Adrenal gland (tissue), 12 donors: ENCODE results near the gene ROR2. TPM values are rescaled to one million over a fixed set of nuclear protein-coding genes. Genes with fewer than 3 reads are reported as not detected.

ENCODE experiments used
- DNase-seq, 7 donors: peaks; one replicate each; pipeline ENCODE4 v3.0.0-alpha.2; 2019 to 2020
- H3K27ac ChIP-seq, 5 donors: fragments of 200-600 bp; sonication (generic) in 4 of 5; 1 replicate in 3 of 5; 2 replicates in 2 of 5; pipeline versions ENCODE4 v1.5.1 to v1.8.0; 2016 to 2020; ENCODE audit warnings: mild to moderate bottlenecking in 1 of 5
- H3K27me3 ChIP-seq: fragments of 200-600 bp; 2 replicates; pipeline ENCODE4 v1.8.0; 2021
- H3K36me3 ChIP-seq, 2 donors: fragments of 200-600 bp; replicated peaks in 1 of 2; 1 replicate in 1 of 2; 2 replicates in 1 of 2; pipeline versions ENCODE4 v1.5.1 to v1.8.0; 2018 to 2022
- H3K4me1 ChIP-seq, 2 donors: fragments of 200-600 bp; replicated peaks in 1 of 2; 1 replicate in 1 of 2; 2 replicates in 1 of 2; pipeline versions ENCODE4 v1.5.1 to v1.8.0; 2018 to 2021
- H3K4me3 ChIP-seq, 4 donors: fragments of 200-600 bp; sonication (generic) in 3 of 4; one replicate each; pipeline ENCODE4 v1.5.1; 2016 to 2018
- H3K9me3 ChIP-seq, 3 donors: fragments of 200-600 bp; sonication (generic) in 1 of 3; replicated peaks in 1 of 3; 1 replicate in 2 of 3; 2 replicates in 1 of 3; pipeline versions ENCODE4 v1.5.1 to v1.8.0; 2016 to 2021
- CTCF ChIP-seq, 6 experiments: fragments of 450-650 bp in 4 of 6; fragments of 200-600 bp in 2 of 6; sonication (generic) in 1 of 6; IDR thresholded peaks; 1 replicate in 5 of 6; 2 replicates in 1 of 6; pipeline versions ENCODE4 v1.5.1 to v1.8.0; 2016 to 2021; ENCODE audit warnings: antibody characterized with exemption in 6 of 6, mild to moderate bottlenecking in 2 of 6, moderate library complexity in 1 of 6
- POLR2A ChIP-seq, 2 donors: fragments of 450-650 bp; IDR thresholded peaks; one replicate each; pipeline ENCODE4 v1.6.1; 2017; ENCODE audit warnings: antibody characterized with exemption in 2 of 2, mild to moderate bottlenecking in 2 of 2, moderate library complexity in 1 of 2
- WGBS, 4 donors: extraction: QIAGEN DNeasy Blood & Tissue Kit in 2 of 4; methylation state at CpG; one replicate each; pipeline versions ENCODE4 v1.1.5 to v1.1.7; 2013 to 2017; 5-methylcytosine and 5-hydroxymethylcytosine counted together
- intact Hi-C, 2 donors: fragments of 100-400 bp; cut with DNase I; formaldehyde crosslinking; loops; one replicate each; pipeline versions ENCODE4 v1.14.1 to v1.15.0; 2022 to 2023
- polyA plus RNA-seq, 3 donors: library from polyadenylated mRNA; stranded (reverse); fragments of 200-250 nt in 2 of 3; fragments of 350-450 nt in 1 of 3; fragmentation: Illumina TruSeq in 1 of 3; extraction: RNeasy Lipid Tissue Mini Kit (QIAGEN cat#74804) in 1 of 3; gene quantifications; one replicate each; pipeline ENCODE4 v1.2.3, GENCODE V29; 2013 to 2014
- total RNA-seq, 9 donors: library from RNA; depleted of rRNA in 4 of 9; stranded (reverse); fragments of >200 nt in 4 of 9; fragments of 120-200 nt in 1 of 9; fragmentation: NEBNext Ultra II Directional in 1 of 9; extraction: Animal tissue kit (Norgen Biotek cat#: 25700) in 1 of 9; gene quantifications; one replicate each; pipeline versions ENCODE4 v1.1.0 to v1.2.4, GENCODE V29; 2013 to 2023
- donor health status: healthy with polysubstance abuse.
- donor health status: Bipolar disorder and iron deficiency.
- donor health status: DM: yes; HTN: yes; CAD: no.
- donor health status: DM: no; HTN: no; CAD: no.
- donor health status: DM: no; HTN: no; CAD: no.
- donor health status: DM: yes; HTN: yes; CAD: no.

Gene ROR2
- total and polyA plus RNA-seq, 12 donors, result 3.9 to 23.9 (median 11.4) TPM

DNA sequence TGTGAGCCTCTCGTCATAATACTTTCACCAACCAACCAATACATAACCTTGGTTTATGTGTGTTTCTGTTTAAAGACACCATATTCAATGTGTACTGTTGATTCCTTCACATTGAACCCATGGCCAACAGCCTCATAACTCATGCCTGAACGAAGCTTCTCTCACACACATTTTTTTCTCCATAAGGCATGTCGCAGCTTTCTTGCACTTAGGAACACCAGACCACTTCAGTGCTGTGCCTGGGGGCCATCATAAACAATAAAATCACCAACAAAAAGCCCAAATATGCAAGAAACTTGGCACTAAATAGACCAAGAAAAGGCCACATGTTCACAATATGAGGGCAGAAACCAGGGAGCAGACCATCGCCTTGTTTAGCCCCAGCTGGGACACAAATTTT lies 192.2 kb downstream of the ROR2 start:
- no peak overlapping the region for H3K27ac ChIP-seq
- no peaks in the 10 kb centered on the region for H3K27me3 ChIP-seq
- H3K36me3 ChIP-seq, result no peaks in the 10 kb centered on the region
- intact Hi-C loops, result no loop called here
- no peaks in the 10 kb centered on the region for H3K4me1 ChIP-seq
- 85 to 90% (median 88%) methylated on average over 4 of the region's 4 CpGs for WGBS, 4 donors
- DNase-seq, result no peak
- TF ChIP-seq POLR2A (IDR thresholded peaks at IDR 0.05) (no peak), CTCF (IDR thresholded peaks at IDR 0.05) (no peak)
- no peak overlapping the region for H3K4me3 ChIP-seq
- no peaks in the 10 kb centered on the region for H3K9me3 ChIP-seq

- no peak for DNase-seq
- Histone ChIP-seq H3K27me3 (no peaks in the 10 kb centered on the region), H3K4me1 (no peaks in the 10 kb centered on the region), H3K27ac (no peak overlapping the region), H3K9me3 (no peaks in the 10 kb centered on the region), H3K36me3 (no peaks in the 10 kb centered on the region), H3K4me3 (no peak overlapping the region)
- TF ChIP-seq CTCF (IDR thresholded peaks at IDR 0.05) (no peak), POLR2A (IDR thresholded peaks at IDR 0.05) (no peak)
- WGBS, 4 donors, result 88 to 93% (median 90%) methylated on average over 4 of the region's 4 CpGs
- intact Hi-C loops, result no loop called here
Measured at GRCh38 chr9:91756510-91756780, 193.6 kb downstream of the ROR2 start.

- H3K4me3 ChIP-seq, result no peak overlapping the region
- no peaks in the 10 kb centered on the region for H3K4me1 ChIP-seq
- no peak for DNase-seq
- TF ChIP-seq CTCF (IDR thresholded peaks at IDR 0.05) (no peak), POLR2A (IDR thresholded peaks at IDR 0.05) (no peak)
- 81 to 85% (median 82%) methylated on average over 16 of the region's 16 CpGs for WGBS, 4 donors
- H3K9me3 ChIP-seq, result no peaks in the 10 kb centered on the region
- no peaks in the 10 kb centered on the region for H3K36me3 ChIP-seq
- no peaks in the 10 kb centered on the region for H3K27me3 ChIP-seq
- intact Hi-C loops, result no loop called here
- H3K27ac ChIP-seq, result no peak overlapping the region
Measured at GRCh38 chr9:91755761-91756509, 194.1 kb downstream of the ROR2 start.

DNA sequence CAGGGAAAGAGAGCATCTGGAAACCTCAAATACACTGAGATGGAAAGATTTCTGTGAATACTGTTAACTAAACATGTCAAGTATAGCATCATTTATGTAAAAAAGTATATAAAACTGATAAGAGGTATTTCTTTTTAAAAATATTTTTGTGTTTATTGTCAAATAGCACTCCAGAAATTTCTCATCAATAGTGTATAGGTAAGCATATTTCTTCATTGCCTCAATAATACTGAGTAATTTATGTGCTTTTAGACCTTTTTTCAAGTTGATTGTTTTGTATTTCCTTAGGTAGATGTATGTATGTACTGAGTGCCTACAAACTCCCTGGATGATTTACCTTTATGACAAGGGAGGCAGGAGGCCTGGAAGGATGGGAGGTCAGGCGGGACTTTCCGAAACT lies 196.3 kb downstream of the ROR2 start:
- no peak overlapping the region for H3K4me3 ChIP-seq
- H3K27ac ChIP-seq, result no peak overlapping the region
- DNase-seq, result no peak
- TF ChIP-seq CTCF (IDR thresholded peaks at IDR 0.05) (no peak), POLR2A (IDR thresholded peaks at IDR 0.05) (no peak)
- WGBS, 4 donors, result 49 to 72% (median 50%) methylated on average over 2 of the region's 2 CpGs
- no peaks in the 10 kb centered on the region for H3K9me3 ChIP-seq
- H3K4me1 ChIP-seq, result no peaks in the 10 kb centered on the region
- intact Hi-C loops, result no loop called here
- H3K27me3 ChIP-seq, result no peaks in the 10 kb centered on the region
- no peaks in the 10 kb centered on the region for H3K36me3 ChIP-seq
